IPS-18a (cell line): Measurements from ENCODE around the gene CGNL1.

ENCODE experiments used
- H3K27ac ChIP-seq: one replicate; pipeline ENCODE4 v1.5.1; 2013; ENCODE audit warnings: low read length
- H3K27me3 ChIP-seq: one replicate; pipeline ENCODE4 v1.6.1; 2013; ENCODE audit warnings: mild to moderate bottlenecking, low read length; ENCODE audit not compliant: control insufficient read depth, insufficient read depth
- H3K36me3 ChIP-seq: one replicate; pipeline ENCODE4 v1.6.1; 2013; ENCODE audit warnings: low read depth, low read length; ENCODE audit not compliant: control insufficient read depth
- H3K4me1 ChIP-seq: one replicate; pipeline ENCODE4 v1.6.1; 2013; ENCODE audit warnings: low read depth, low read length; ENCODE audit not compliant: control insufficient read depth
- H3K4me3 ChIP-seq: one replicate; pipeline ENCODE4 v1.5.1; 2013; ENCODE audit warnings: low read length
- H3K9ac ChIP-seq: one replicate; pipeline ENCODE4 v1.6.1; 2013; ENCODE audit warnings: mild to moderate bottlenecking, low read length, moderate library complexity
- H3K9me3 ChIP-seq: one replicate; pipeline ENCODE4 v1.6.1; 2013; ENCODE audit warnings: low read depth, low read length; ENCODE audit not compliant: control insufficient read depth

CGNL1 gene

DNA sequence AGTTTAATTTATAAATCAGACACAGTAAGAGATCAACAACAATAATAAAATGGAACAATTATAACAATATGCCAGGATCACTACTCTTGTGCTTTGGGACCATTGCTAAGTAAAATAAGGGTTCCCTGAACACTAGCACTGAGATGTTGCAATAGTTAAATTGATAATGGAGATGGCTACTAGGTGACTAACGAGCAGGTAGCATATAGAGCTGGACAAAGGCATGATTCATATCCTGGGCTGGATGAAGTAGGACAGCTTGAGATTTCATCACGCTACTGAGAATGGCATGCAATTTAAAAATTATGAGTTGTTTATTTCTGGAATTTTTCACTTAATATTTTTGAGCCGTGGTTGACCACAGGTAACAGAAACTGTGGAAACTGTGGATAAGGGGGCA lies 194.7 kb downstream of the CGNL1 start:
- Histone ChIP-seq H3K27ac (no peak overlapping the region), H3K9me3 (no peaks in the 10 kb centered on the region), H3K4me1 (no peaks in the 10 kb centered on the region), H3K36me3 (no peaks in the 10 kb centered on the region), H3K27me3 (no peaks in the 10 kb centered on the region), H3K4me3 (no peak overlapping the region), H3K9ac (no peak overlapping the region)

DNA sequence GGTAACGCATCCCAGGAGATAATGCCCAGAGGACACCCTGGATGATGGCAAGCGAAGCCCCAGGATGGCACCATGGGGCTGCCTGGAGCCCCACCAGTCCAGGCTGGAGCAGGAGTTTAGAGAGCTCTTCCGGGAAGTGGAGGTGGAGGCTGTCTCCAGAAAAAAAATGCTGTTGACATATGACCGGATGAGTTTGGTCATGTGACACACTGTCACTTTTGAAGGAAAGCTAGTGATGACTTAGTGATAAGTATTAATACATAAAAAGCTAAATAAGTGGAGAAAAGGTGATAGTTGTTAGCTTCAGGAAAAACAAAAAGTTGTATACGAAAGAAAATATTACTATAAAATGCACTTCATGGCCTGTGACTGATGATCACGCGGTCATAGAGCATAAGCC lies 195.4 kb downstream of the CGNL1 start:
- Histone ChIP-seq H3K27ac (no peak overlapping the region), H3K27me3 (no peaks in the 10 kb centered on the region), H3K9ac (no peak overlapping the region), H3K36me3 (no peaks in the 10 kb centered on the region), H3K9me3 (no peaks in the 10 kb centered on the region), H3K4me1 (no peaks in the 10 kb centered on the region), H3K4me3 (no peak overlapping the region)

DNA sequence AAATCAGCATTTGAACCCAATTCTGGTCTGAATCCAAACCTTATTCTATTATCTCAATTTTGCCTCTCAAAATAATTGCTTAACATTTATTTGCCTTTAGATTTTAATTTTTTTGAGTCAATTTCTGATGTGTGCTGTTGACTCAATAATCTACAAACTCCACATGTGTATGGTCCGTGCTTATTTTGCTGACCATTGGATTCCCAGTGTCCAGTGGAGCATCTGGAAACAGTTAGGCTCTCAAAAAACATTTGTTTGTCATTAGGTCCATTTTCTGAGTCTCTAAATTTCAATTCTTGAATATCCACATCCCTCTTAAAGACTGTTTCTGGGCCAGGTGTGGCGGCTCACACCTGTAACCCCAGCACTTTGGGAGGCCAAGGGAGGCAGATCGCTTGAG lies 196.2 kb downstream of the CGNL1 start:
- H3K4me3 ChIP-seq = no peak overlapping the region
- no peak overlapping the region for H3K9ac ChIP-seq
- no peaks in the 10 kb centered on the region for H3K27me3 ChIP-seq
- H3K9me3 ChIP-seq = no peaks in the 10 kb centered on the region
- H3K27ac ChIP-seq = no peak overlapping the region
- H3K4me1 ChIP-seq = no peaks in the 10 kb centered on the region
- no peaks in the 10 kb centered on the region for H3K36me3 ChIP-seq

DNA sequence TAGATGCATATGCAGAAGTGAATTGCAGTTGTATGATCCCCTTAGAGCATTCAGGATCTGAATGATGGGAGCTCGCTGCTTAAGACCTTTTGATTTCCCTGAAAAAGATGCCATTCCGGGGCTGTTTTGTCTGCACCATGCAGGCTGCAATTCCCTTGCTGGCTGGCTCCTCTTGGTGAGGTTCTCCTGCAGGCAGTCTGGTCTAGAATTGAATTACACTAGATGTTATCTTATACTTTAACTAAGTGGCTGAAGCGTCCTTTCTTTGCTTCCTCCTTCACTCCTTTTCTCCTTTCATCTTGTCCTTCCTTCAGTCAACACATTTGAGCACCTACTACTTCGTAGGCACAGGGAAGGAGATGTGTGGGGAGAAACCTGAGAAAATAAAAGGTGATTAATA lies 196.8 kb downstream of the CGNL1 start:
- no peaks in the 10 kb centered on the region for H3K27me3 ChIP-seq
- H3K27ac ChIP-seq = no peak overlapping the region
- H3K9ac ChIP-seq = no peak overlapping the region
- no peaks in the 10 kb centered on the region for H3K9me3 ChIP-seq
- no peaks in the 10 kb centered on the region for H3K36me3 ChIP-seq
- H3K4me3 ChIP-seq = no peak overlapping the region
- H3K4me1 ChIP-seq = no peaks in the 10 kb centered on the region

DNA sequence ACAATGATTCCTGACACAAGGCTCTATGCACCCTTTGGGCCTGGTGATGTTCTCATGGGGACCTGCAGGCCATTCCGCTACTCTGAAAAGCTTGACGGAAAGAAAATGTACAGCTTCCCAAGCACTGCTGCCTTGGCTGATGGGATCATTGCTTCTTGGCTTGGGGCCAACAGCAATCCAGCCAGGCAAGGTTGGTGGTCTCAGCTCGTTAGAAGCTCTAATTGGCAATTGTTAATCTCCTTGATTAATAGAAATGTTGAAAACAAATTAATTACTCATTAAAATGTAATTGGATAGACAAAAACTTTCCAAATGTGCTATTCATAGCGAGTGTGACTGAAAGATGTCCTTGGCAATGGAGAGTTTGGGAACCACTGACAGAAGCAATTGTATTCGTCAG lies 199.1 kb downstream of the CGNL1 start:
- H3K36me3 ChIP-seq = no peaks in the 10 kb centered on the region
- H3K4me3 ChIP-seq = no peak overlapping the region
- H3K27ac ChIP-seq = no peak overlapping the region
- H3K4me1 ChIP-seq = no peaks in the 10 kb centered on the region
- H3K9me3 ChIP-seq = no peaks in the 10 kb centered on the region
- H3K9ac ChIP-seq = no peak overlapping the region
- H3K27me3 ChIP-seq = no peaks in the 10 kb centered on the region

DNA sequence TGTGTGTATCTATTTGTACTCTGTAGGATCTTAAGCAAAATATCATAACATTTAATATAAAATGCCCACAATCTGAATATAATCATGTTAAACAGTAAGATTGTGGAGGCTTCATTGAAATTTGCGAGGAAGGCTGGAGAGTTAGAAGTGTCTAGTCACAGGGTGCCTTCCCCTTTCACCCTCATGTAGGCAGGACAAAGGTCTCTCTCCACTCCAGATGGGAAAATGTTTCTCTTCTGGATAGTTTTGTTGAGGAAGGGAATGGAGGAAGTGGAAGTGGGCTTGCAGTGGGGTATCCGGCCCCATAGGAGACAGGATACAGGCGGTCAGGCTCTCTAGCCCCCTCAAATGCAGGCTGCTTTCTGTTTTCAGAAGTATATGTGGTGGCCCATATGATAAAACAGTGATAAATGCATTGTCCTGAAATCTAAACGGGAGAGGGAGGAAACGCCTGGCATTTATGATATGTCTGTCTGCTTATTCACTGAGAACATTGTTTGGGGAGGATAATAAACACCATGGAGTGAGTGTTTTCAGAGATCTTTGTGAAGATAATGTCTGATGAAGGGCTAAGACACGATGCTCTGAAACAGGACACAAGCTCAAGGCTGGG lies 202.1 kb downstream of the CGNL1 start:
- H3K27ac ChIP-seq = no peak overlapping the region
- H3K27me3 ChIP-seq = no peaks in the 10 kb centered on the region
- H3K9me3 ChIP-seq = no peaks in the 10 kb centered on the region
- no peaks in the 10 kb centered on the region for H3K4me1 ChIP-seq
- H3K4me3 ChIP-seq = no peak overlapping the region
- H3K36me3 ChIP-seq = no peaks in the 10 kb centered on the region
- H3K9ac ChIP-seq = no peak overlapping the region

DNA sequence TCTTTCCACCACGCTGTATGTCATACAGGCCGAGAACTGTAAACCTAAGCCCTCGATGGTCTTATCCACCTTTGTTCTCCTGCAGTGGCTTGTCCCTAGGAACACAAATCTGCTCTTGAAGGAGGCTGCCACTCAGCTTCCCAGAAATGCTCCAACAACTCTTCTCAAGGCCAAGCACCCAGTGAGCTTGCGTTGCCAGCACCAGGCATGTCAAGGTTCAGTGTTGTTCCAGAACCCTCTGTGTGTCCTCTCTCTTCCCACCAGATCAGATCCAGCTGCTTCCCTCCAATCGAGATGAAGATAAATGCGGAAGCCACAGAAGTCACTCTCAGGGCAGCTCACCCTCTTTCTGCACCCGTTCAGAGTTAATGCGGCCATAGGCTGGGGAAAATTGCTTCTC lies 204.1 kb downstream of the CGNL1 start:
- Histone ChIP-seq H3K27ac (no peak overlapping the region), H3K27me3 (no peaks in the 10 kb centered on the region), H3K4me3 (no peak overlapping the region), H3K9me3 (no peaks in the 10 kb centered on the region), H3K36me3 (no peaks in the 10 kb centered on the region), H3K9ac (no peak overlapping the region), H3K4me1 (no peaks in the 10 kb centered on the region)

DNA sequence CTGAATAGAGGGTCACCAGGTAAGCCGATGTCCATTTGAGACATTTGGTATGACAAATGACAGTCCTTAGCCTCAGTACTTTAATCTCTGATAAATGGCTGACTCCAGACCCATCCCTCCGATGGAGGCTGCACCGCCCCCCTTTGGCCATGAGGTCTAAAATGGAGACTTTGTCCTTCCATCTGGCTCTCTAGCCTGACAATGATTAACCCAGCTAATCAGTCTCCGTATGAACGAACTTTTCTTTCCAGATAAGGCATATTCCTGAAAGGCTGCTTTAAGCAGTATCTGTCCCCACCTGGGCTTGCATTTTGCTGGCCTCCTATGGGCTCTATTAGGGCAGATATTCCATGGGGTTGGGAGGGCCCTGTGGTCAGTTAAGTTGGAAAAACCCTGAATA lies 204.6 kb downstream of the CGNL1 start:
- no peak overlapping the region for H3K4me3 ChIP-seq
- H3K27me3 ChIP-seq = no peaks in the 10 kb centered on the region
- H3K9me3 ChIP-seq = no peaks in the 10 kb centered on the region
- no peak overlapping the region for H3K9ac ChIP-seq
- H3K27ac ChIP-seq = no peak overlapping the region
- H3K36me3 ChIP-seq = no peaks in the 10 kb centered on the region
- H3K4me1 ChIP-seq = no peaks in the 10 kb centered on the region

DNA sequence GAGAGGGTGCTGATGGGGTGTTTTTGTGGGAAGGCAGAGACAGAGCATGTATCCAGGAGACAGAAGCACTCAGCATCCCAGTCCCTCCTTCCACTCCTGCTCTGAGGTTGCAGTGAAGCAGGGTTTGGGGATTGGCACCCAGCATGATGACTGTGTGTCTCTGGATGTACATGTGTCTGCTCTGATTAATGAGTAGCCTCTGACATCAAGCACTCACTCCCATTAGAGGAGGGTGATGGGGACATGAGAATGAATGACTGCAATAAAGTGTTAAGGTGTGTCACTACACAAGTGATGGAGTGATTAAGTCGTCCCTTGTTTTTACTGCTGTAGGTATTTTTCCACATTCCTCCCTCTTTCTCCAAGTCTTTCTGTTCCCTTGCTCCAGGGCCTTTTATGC lies 205.8 kb downstream of the CGNL1 start:
- Histone ChIP-seq H3K27ac (no peak overlapping the region), H3K4me3 (no peak overlapping the region), H3K36me3 (no peaks in the 10 kb centered on the region), H3K4me1 (no peaks in the 10 kb centered on the region), H3K9ac (no peak overlapping the region), H3K27me3 (no peaks in the 10 kb centered on the region), H3K9me3 (no peaks in the 10 kb centered on the region)

DNA sequence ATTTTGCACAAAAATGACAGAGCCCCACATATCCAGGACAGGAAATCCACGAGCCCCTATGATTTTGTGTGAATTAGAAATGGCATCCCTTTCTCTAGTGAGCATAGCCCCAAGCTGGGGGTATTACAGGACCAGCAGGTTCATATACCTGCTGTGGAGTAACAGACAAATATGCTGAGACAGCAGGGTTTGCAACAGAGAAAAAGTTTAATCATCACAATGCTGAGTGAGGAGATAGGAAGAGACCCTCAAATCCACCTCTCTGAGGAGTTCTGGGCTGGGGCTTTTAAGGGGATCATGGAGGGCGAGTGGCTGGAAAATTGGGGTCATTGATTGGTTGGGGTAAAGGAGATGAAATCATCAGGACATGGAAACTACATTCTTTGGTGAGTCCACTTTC lies 207.0 kb downstream of the CGNL1 start:
- no peak overlapping the region for H3K9ac ChIP-seq
- H3K4me1 ChIP-seq = no peaks in the 10 kb centered on the region
- no peaks in the 10 kb centered on the region for H3K36me3 ChIP-seq
- H3K27me3 ChIP-seq = no peaks in the 10 kb centered on the region
- no peak overlapping the region for H3K27ac ChIP-seq
- H3K9me3 ChIP-seq = no peaks in the 10 kb centered on the region
- no peak overlapping the region for H3K4me3 ChIP-seq

DNA sequence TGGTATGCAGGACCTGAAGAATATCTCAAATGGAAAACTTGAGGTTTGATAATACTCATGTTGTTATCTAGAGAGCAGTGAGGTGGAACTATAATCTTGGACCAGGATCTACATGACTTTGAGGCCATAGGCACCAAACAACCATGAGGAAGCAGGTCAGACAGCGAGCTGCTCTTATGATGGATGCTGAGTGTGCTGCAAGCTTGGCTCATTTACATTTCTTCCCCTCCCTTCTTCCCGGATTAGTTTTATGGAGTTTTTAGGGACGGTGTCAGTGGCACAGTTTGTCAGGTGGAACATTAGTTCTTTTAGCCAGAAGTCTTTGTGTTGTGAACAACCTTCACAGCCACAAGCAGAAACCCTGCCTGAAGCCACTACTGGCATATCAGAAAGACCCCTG lies 207.4 kb downstream of the CGNL1 start:
- Histone ChIP-seq H3K4me1 (no peaks in the 10 kb centered on the region), H3K9ac (no peak overlapping the region), H3K27ac (no peak overlapping the region), H3K9me3 (no peaks in the 10 kb centered on the region), H3K27me3 (no peaks in the 10 kb centered on the region), H3K36me3 (no peaks in the 10 kb centered on the region), H3K4me3 (no peak overlapping the region)

DNA sequence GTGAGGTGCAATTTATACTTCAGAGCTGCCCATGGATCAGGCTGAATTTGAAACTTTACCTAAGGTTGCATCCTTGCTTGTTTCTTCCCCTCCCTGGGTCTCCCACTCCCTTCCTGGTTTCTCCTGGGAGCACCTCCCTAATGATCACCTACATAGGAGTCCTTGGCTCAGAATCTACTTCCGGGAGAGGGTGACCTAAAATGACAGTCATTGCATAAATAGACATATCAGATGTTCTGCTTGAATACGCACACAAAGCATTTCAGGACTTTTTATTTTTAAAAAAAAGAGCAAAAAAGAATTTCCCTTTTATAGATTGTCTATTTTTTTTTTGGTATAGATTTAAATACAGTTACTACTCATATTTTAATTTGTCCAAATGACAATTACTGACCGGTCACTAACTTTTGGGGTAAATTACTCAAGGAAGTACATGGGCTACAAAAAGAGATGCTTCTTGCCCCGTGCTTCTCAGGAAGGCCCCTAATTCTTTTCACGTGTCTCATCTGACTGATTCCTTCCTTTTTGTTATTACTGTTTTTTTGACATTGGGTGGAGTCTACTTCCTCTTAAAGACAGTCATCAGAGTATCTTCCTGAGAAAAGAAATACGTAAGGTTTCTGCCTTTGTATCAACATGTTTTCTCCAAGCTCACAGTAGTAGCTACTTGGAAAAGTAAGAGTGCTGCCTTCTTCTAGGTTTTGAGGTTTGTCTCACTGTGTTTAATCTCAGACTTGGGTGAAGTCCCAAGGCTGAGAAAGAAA lies 210.5 kb downstream of the CGNL1 start:
- H3K4me3 ChIP-seq = no peak overlapping the region

More for the DNA sequence above, 210.5 kb downstream of the CGNL1 start:
- Histone ChIP-seq H3K27me3 (peaks cover 15% of the 10 kb centered on the region), H3K9me3 (no peaks in the 10 kb centered on the region), H3K9ac (no peak overlapping the region), H3K4me1 (no peaks in the 10 kb centered on the region), H3K36me3 (no peaks in the 10 kb centered on the region), H3K27ac (no peak overlapping the region)
